Osteoblast (primary cell): ENCODE results near the gene NGFR. TPM values are rescaled to one million over a fixed set of nuclear protein-coding genes. Genes with fewer than 3 reads are reported as not detected.

Experiments
- DNase-seq: peaks from one replicate; pipeline ENCODE4 v3.0.0; 2011; ENCODE audit warnings: low spot score, mixed read lengths; ENCODE audit not compliant: insufficient read length; ENCODE audit errors: missing footprints
- H2AFZ ChIP-seq: 2 replicates; pipeline ENCODE4 v1.6.0; 2011; ENCODE audit warnings: mild to moderate bottlenecking, low read length
- H3K27ac ChIP-seq: 2 replicates; pipeline ENCODE4 v1.5.1; 2011; ENCODE audit warnings: mild to moderate bottlenecking, low read depth, low read length, moderate library complexity
- H3K27me3 ChIP-seq: 2 replicates; pipeline ENCODE4 v1.6.0; 2012; ENCODE audit warnings: mild to moderate bottlenecking, control low read depth, inconsistent platforms, low read length, moderate library complexity; ENCODE audit not compliant: insufficient read depth
- H3K36me3 ChIP-seq: 2 replicates; pipeline ENCODE4 v1.5.1; 2011; ENCODE audit warnings: mild to moderate bottlenecking, low read length, control low read depth, moderate library complexity; ENCODE audit not compliant: insufficient read depth
- H3K4me1 ChIP-seq: 2 replicates; pipeline ENCODE4 v1.5.1; 2011; ENCODE audit warnings: mild to moderate bottlenecking, low read length, control low read depth, moderate library complexity; ENCODE audit not compliant: insufficient read depth
- H3K4me2 ChIP-seq: 2 replicates; pipeline ENCODE4 v1.6.0; 2011; ENCODE audit warnings: mild to moderate bottlenecking, low read length; ENCODE audit not compliant: insufficient read depth
- H3K4me3 ChIP-seq: fragments of 200-600 bp; sonication (generic); 3 replicates; pipeline ENCODE4 v1.5.1; 2012; ENCODE audit warnings: mild to moderate bottlenecking, low read length, inconsistent platforms; ENCODE audit not compliant: insufficient read depth
- H3K79me2 ChIP-seq: 2 replicates; pipeline ENCODE4 v1.6.0; 2012; ENCODE audit warnings: mild to moderate bottlenecking, low read length, control low read depth, inconsistent platforms; ENCODE audit not compliant: insufficient read depth
- H3K9me3 ChIP-seq: 2 replicates; pipeline ENCODE4 v1.5.1; 2011; ENCODE audit warnings: low read depth, low read length, control low read depth
- H4K20me1 ChIP-seq: 2 replicates; pipeline ENCODE4 v1.6.0; 2012; ENCODE audit warnings: mild to moderate bottlenecking, low read length, control low read depth; ENCODE audit not compliant: insufficient read depth
- CTCF ChIP-seq: IDR thresholded peaks from 2 replicates; pipeline ENCODE4 v1.5.1; 2011; ENCODE audit warnings: mild to moderate bottlenecking, low read depth, low read length, moderate library complexity; ENCODE audit errors: extremely low read depth
- total RNA-seq: library from RNA; depleted of rRNA; stranded (reverse); fragments of >200 nt; gene quantifications from 2 replicates; pipeline ENCODE4 v1.2.3, GENCODE V29; 2012

NGFR gene
- under 0.01 and 0.29 TPM in 2 replicates for total RNA-seq

DNA sequence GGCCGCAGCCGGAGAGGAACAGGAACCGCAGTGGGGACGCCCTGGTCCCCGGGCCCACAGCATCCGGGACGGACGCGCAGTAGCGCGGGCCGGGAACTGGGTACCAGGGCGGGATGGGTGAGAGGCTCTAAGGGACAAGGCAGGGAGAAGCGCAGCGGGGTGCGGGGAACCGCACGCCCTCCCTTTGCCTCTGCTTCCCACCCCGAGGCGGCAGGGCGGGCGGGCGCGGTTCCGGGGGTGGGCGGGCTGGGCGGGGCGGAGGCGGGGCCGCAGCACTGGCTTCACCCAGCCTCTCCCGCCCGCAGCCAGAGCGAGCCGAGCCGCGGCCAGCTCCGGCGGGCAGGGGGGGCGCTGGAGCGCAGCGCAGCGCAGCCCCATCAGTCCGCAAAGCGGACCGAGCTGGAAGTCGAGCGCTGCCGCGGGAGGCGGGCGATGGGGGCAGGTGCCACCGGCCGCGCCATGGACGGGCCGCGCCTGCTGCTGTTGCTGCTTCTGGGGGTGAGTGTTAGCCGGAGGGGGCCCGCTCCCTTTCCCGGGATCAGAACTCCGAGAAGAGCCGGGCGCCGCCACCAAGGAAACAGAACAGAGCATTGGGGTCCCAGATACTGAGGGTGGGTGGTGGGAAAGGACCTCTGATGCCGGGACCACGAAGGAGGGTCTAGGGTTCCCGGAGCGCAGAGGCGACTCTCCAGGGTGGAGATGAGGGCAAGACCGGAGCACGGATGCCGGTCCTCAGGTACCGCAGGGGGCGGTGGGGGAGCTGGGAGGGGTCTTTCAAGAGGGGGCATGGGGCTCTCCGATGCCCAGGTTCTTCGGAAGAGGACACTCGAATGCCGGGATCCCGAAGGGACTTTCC lies at the start of gene NGFR:
Gene NGFR, plus strand, starts transcription at position 308 of the 856 bp plus-strand sequence. Its CDS starts 125 bp downstream, at position 433.
- H2AFZ ChIP-seq = no peak within 1 kb of the TSS
- H3K4me2 ChIP-seq = peak within 1 kb of the TSS; percentile 52
- no peaks in the 10 kb centered on the region for H3K36me3 ChIP-seq
- H3K79me2 ChIP-seq = no peaks in the 10 kb centered on the region
- no peaks in the 10 kb centered on the region for H3K9me3 ChIP-seq
- H3K27me3 ChIP-seq = peaks cover 64% of the 10 kb centered on the region
- H3K4me1 ChIP-seq = peaks cover 5% of the 10 kb centered on the region
- no peaks in the 10 kb centered on the region for H4K20me1 ChIP-seq
- H3K4me3 ChIP-seq = peak within 1 kb of the TSS; percentile 50
- H3K27ac ChIP-seq = no peak within 1 kb of the TSS
- DNase-seq = peak; percentile 96
- TF ChIP-seq CTCF = no peak

GRCh38 chr17:49445591-49445990 lies 49.5 kb upstream of the NGFR start:
- Histone ChIP-seq H3K4me1 (peaks cover 11% of the 10 kb centered on the region), H3K4me3 (no peak overlapping the region), H3K27me3 (peaks cover 20% of the 10 kb centered on the region), H3K79me2 (no peaks in the 10 kb centered on the region), H3K36me3 (no peaks in the 10 kb centered on the region), H3K27ac (no peak overlapping the region), H3K9me3 (no peaks in the 10 kb centered on the region), H4K20me1 (no peaks in the 10 kb centered on the region), H2AFZ (no peak overlapping the region), H3K4me2 (no peak overlapping the region)
- DNase-seq = peak; percentile 25
- TF ChIP-seq CTCF = no peak

DNA sequence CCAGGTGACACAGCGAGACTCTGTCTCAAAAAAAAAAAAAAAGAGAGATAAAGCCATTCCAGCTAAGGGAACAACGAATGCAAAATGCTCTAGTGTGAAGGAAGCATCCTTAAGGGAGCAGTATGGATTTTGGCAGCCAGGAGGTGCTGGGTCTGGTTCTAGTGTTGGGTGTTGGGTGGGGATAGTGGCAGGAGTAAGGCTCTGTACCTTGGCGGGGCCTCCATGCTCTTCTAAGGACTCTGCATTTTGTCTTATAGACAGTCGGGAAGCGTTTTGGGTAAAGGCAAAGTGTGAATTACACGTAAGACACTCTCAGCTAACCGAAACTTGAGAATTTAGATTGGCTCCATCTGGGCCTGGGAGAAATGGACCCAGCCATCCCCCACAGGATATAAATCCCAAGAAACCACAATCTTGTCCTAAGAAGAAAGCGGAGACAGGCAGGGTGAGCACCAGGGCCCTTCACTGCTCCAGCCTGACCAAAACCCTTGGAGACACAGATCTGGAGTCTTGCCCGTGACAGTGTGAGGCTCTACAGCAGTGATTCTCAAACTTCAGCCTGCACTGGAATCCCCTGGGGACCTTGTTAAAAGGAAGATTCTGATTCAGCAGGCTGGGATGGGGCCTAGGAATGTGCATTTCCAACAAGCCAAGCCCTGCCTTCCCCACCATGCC lies 47.3 kb upstream of the NGFR start:
- DNase-seq = peak; percentile 85
- H4K20me1 ChIP-seq = no peaks in the 10 kb centered on the region
- H3K9me3 ChIP-seq = no peaks in the 10 kb centered on the region
- H3K4me3 ChIP-seq = no peak overlapping the region
- peaks cover 9% of the 10 kb centered on the region for H3K27me3 ChIP-seq
- peak; percentile 13 for TF ChIP-seq CTCF
- peak overlapping the region; percentile 21 for H3K4me2 ChIP-seq
- no peak overlapping the region for H2AFZ ChIP-seq
- H3K36me3 ChIP-seq = no peaks in the 10 kb centered on the region
- H3K79me2 ChIP-seq = no peaks in the 10 kb centered on the region
- H3K27ac ChIP-seq = no peak overlapping the region
- peaks cover 14% of the 10 kb centered on the region for H3K4me1 ChIP-seq

GRCh38 chr17:49450181-49450580 lies 44.9 kb upstream of the NGFR start:
- no peak for DNase-seq
- no peak overlapping the region for H3K27ac ChIP-seq
- peaks cover 6% of the 10 kb centered on the region for H3K27me3 ChIP-seq
- no peaks in the 10 kb centered on the region for H3K36me3 ChIP-seq
- TF ChIP-seq CTCF = no peak
- peaks cover 16% of the 10 kb centered on the region for H3K4me1 ChIP-seq
- H4K20me1 ChIP-seq = no peaks in the 10 kb centered on the region
- no peaks in the 10 kb centered on the region for H3K79me2 ChIP-seq
- no peak overlapping the region for H3K4me2 ChIP-seq
- no peak overlapping the region for H2AFZ ChIP-seq
- H3K9me3 ChIP-seq = no peaks in the 10 kb centered on the region
- H3K4me3 ChIP-seq = no peak overlapping the region
